ENCODE results near the gene COL7A1.

DNA sequence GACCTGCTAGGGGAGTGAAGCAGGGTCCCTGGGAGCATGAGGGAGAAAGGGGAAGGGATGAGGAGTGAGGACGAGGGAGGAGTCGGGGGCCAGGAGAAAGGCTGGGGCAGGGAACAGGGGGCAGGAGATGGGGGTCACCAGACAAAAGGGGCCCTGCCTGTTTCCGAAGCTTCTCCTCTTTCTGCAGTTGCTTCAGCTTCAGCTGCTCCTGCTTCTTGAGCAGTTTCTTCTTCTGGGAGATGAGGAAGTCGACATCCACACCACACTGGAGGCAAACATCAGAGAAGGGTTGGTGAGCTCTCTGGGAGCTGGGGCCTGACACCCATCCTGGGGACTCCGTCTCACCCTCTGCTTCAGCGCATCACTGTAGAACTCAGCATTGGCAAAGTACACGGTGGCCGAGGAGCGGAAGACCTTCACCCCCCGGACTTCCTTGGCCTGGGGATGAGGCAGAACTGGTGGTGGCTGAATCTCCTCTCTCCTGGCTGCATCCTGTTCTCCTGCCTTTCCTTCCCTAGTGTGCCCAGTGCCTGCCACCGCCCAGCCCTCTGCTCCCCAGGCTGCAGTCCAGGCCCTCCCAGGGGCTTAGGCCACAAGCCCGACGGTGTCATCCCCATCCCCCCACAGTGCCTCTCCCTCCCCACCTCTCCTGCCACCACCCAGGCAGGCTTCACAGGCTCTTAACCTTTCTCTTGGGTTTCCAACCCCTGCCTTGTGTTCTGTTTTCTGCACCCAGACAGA is 33.3 kb upstream of the COL7A1 start:
- TF ChIP-seq, protein P1, sequence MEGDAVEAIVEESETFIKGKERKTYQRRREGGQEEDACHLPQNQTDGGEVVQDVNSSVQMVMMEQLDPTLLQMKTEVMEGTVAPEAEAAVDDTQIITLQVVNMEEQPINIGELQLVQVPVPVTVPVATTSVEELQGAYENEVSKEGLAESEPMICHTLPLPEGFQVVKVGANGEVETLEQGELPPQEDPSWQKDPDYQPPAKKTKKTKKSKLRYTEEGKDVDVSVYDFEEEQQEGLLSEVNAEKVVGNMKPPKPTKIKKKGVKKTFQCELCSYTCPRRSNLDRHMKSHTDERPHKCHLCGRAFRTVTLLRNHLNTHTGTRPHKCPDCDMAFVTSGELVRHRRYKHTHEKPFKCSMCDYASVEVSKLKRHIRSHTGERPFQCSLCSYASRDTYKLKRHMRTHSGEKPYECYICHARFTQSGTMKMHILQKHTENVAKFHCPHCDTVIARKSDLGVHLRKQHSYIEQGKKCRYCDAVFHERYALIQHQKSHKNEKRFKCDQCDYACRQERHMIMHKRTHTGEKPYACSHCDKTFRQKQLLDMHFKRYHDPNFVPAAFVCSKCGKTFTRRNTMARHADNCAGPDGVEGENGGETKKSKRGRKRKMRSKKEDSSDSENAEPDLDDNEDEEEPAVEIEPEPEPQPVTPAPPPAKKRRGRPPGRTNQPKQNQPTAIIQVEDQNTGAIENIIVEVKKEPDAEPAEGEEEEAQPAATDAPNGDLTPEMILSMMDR (IDR thresholded peaks at IDR 0.05; ENCODE audit: low read depth, low read length): no peak
- TF ChIP-seq EZH2phosphoT487 (IDR thresholded peaks at IDR 0.05; ENCODE audit: low read depth): no peak

Measured in OCI-LY3 (cell line).